ENCODE measurements around the gene MYH6. TPM values are rescaled to one million over a fixed set of nuclear protein-coding genes. Genes with fewer than 3 reads are reported as not detected.
A peak's percentile ranks its signal among the peaks of the same experiment; 100 is the strongest.

Gene MYH6
- total RNA-seq, 1 donor from 2014 or later, result 3.4 TPM

- no peaks in the 10 kb centered on the region for H3K36me3 ChIP-seq
- H3K4me1 ChIP-seq, result no peaks in the 10 kb centered on the region
- intact Hi-C loops (cut with DNase I), result loop anchor here (5.0 kb wide), 1 partner anchor 49 kb away; no protein-coding TSS in a partner anchor
- no peak within 1 kb of the TSS for H3K27ac ChIP-seq
- no peaks in the 10 kb centered on the region for H3K9me3 ChIP-seq
- no peaks in the 10 kb centered on the region for H3K27me3 ChIP-seq
- peak within 1 kb of the TSS; percentile 10 for H3K4me3 ChIP-seq
- ATAC-seq, result no peak
- DNase-seq, result no peak
- no peak for TF ChIP-seq CTCF (IDR thresholded peaks at IDR 0.05)
These were observed 31.4 kb downstream of the MYH6 start, which contains the start of gene CMTM5 for GRCh38 chr14:23376482-23377197. CMTM5 (plus strand) TSS chr14:23377046; CDS start chr14:23377252, 206 bp downstream.

- Histone ChIP-seq H3K36me3 (no peaks in the 10 kb centered on the region), H3K27me3 (no peaks in the 10 kb centered on the region), H3K9me3 (no peaks in the 10 kb centered on the region), H3K4me3 (no peak overlapping the region), H3K27ac (no peak overlapping the region), H3K4me1 (no peaks in the 10 kb centered on the region)
- no peak for ATAC-seq
- no peak for DNase-seq
- intact Hi-C loops (cut with DNase I), result loop anchor here (5.0 kb wide), 1 partner anchor 48 kb away; no protein-coding TSS in a partner anchor
- no peak for TF ChIP-seq CTCF (IDR thresholded peaks at IDR 0.05)
These were observed 32.4 kb downstream of the MYH6 start for GRCh38 chr14:23375527-23376251.

GRCh38 chr14:23373041-23373440 is 35.0 kb downstream of the MYH6 start:
- Histone ChIP-seq H3K4me3 (no peak overlapping the region), H3K36me3 (no peaks in the 10 kb centered on the region), H3K27me3 (no peaks in the 10 kb centered on the region), H3K9me3 (no peaks in the 10 kb centered on the region), H3K27ac (no peak overlapping the region), H3K4me1 (no peaks in the 10 kb centered on the region)
- intact Hi-C loops (cut with DNase I), result no loop called here
- DNase-seq, result no peak
- TF ChIP-seq CTCF (IDR thresholded peaks at IDR 0.05), result no peak
- ATAC-seq, result no peak

- intact Hi-C loops (cut with DNase I), result no loop called here
These were observed 35.6 kb downstream of the MYH6 start, which contains the start of gene IL25 for GRCh38 chr14:23372509-23372908. IL25 (plus strand) TSS chr14:23372809.

GRCh38 chr14:23371865-23372264 is 36.2 kb downstream of the MYH6 start:
- intact Hi-C loops (cut with DNase I), result no loop called here
- no peak for ATAC-seq
- no peak for TF ChIP-seq CTCF (IDR thresholded peaks at IDR 0.05)
- Histone ChIP-seq H3K27me3 (no peaks in the 10 kb centered on the region), H3K27ac (no peak overlapping the region), H3K4me1 (no peaks in the 10 kb centered on the region), H3K9me3 (no peaks in the 10 kb centered on the region), H3K4me3 (no peak overlapping the region), H3K36me3 (no peaks in the 10 kb centered on the region)
- no peak for DNase-seq

More at GRCh38 chr14:23372509-23372908, 35.6 kb downstream of the MYH6 start, which contains the start of gene IL25:
- no peak within 1 kb of the TSS for H3K27ac ChIP-seq
- DNase-seq, result no peak
- TF ChIP-seq CTCF (IDR thresholded peaks at IDR 0.05), result no peak
- H3K36me3 ChIP-seq, result no peaks in the 10 kb centered on the region
- H3K4me3 ChIP-seq, result no peak within 1 kb of the TSS
- H3K4me1 ChIP-seq, result no peaks in the 10 kb centered on the region
- no peak for ATAC-seq
- no peaks in the 10 kb centered on the region for H3K27me3 ChIP-seq
- H3K9me3 ChIP-seq, result no peaks in the 10 kb centered on the region
